PFSK-1 (cell line): Measurements from ENCODE around the gene CMTM4.

ENCODE experiments used
- FOXP2 ChIP-seq: optimal IDR thresholded peaks from 2 replicates; pipeline ENCODE3; 2011; ENCODE audit warnings: borderline replicate concordance, control low read depth, inconsistent platforms; ENCODE audit not compliant: insufficient read depth; ENCODE audit errors: extremely low read length, extremely low read depth
- POLR2AphosphoS5 ChIP-seq: IDR thresholded peaks from 2 replicates; pipeline ENCODE4 v1.6.1; 2012; ENCODE audit warnings: low read depth, mild to moderate bottlenecking, control low read depth, low read length, moderate library complexity
- SIN3A ChIP-seq: IDR thresholded peaks from 2 replicates; pipeline ENCODE4 v1.6.1; 2012; ENCODE audit warnings: mild to moderate bottlenecking, low read length, moderate library complexity, borderline replicate concordance; ENCODE audit not compliant: insufficient read depth
- TAF1 ChIP-seq: IDR thresholded peaks from 2 replicates; pipeline ENCODE4 v1.6.1; 2012; ENCODE audit warnings: low read length, control low read depth, borderline replicate concordance; ENCODE audit not compliant: insufficient read depth
- TF ChIP-seq, protein P1 (sequence below), 2 experiments: IDR thresholded peaks; 2 replicates each; pipeline versions ENCODE4 v1.6.1 to v1.8.0; 2011 to 2012; ENCODE audit warnings: low read depth in 2 of 2, low read length in 2 of 2, control low read depth in 1 of 2, inconsistent platforms in 1 of 2, mild to moderate bottlenecking in 1 of 2, moderate library complexity in 1 of 2; ENCODE audit not compliant: insufficient read depth in 1 of 2

The CMTM4 gene

DNA sequence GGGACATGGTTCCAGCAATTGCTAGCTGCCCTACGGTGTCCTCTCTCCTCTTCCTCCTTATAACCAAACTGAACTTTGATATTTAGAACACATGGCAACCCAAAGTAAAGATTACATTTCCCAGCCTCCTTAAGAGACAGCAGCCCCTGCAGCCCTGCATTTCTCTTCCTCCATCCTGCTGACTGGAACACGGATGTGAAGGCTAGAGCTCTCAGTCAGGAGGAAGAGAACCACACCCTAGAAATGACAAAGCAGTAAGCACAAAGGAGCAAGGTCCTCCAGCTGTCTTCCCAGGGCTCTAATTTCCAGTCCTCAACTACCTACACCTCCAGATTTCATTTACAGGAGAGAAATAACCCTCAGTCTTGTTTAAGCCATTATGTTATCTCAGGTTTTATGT is 44.0 kb upstream of the CMTM4 start:
- TF ChIP-seq POLR2AphosphoS5 (no peak), FOXP2 (no peak), SIN3A (no peak), TAF1 (no peak)
- TF ChIP-seq, protein P1, sequence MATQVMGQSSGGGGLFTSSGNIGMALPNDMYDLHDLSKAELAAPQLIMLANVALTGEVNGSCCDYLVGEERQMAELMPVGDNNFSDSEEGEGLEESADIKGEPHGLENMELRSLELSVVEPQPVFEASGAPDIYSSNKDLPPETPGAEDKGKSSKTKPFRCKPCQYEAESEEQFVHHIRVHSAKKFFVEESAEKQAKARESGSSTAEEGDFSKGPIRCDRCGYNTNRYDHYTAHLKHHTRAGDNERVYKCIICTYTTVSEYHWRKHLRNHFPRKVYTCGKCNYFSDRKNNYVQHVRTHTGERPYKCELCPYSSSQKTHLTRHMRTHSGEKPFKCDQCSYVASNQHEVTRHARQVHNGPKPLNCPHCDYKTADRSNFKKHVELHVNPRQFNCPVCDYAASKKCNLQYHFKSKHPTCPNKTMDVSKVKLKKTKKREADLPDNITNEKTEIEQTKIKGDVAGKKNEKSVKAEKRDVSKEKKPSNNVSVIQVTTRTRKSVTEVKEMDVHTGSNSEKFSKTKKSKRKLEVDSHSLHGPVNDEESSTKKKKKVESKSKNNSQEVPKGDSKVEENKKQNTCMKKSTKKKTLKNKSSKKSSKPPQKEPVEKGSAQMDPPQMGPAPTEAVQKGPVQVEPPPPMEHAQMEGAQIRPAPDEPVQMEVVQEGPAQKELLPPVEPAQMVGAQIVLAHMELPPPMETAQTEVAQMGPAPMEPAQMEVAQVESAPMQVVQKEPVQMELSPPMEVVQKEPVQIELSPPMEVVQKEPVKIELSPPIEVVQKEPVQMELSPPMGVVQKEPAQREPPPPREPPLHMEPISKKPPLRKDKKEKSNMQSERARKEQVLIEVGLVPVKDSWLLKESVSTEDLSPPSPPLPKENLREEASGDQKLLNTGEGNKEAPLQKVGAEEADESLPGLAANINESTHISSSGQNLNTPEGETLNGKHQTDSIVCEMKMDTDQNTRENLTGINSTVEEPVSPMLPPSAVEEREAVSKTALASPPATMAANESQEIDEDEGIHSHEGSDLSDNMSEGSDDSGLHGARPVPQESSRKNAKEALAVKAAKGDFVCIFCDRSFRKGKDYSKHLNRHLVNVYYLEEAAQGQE (IDR thresholded peaks at IDR 0.05; ENCODE audit: insufficient read depth in 1 of 2, low read depth in 2 of 2, low read length in 2 of 2) = no peak

DNA sequence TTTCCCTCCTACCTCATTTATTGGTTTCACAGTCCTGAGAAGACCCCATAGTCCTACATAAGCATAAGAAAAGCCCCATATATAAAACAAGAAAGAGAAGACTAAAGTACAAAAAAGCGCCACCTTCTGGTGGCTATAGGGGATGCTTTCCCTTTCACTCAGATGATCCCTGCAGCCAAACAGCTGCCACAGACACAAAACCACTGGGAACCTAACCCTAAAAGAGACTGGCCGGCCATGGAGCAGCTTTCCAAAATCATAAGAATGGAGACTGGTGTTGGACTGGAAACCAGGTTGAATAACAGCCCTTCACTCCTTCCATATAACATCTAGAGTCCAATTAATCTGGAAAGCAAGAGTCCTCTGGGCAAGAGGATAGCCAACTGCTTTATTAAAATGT is 43.5 kb upstream of the CMTM4 start:
- TF ChIP-seq FOXP2 (no peak), SIN3A (no peak), POLR2AphosphoS5 (no peak), TAF1 (no peak)
- TF ChIP-seq, protein P1 (IDR thresholded peaks at IDR 0.05; ENCODE audit: insufficient read depth in 1 of 2, low read depth in 2 of 2, low read length in 2 of 2) = no peak

- no peak for TF ChIP-seq TAF1
- TF ChIP-seq FOXP2 = no peak
- TF ChIP-seq SIN3A = no peak
- TF ChIP-seq POLR2AphosphoS5 = no peak
- TF ChIP-seq, protein P1 (IDR thresholded peaks at IDR 0.05; ENCODE audit: insufficient read depth in 1 of 2, low read depth in 2 of 2, low read length in 2 of 2) = no peak
These were observed 39.3 kb upstream of the CMTM4 start for GRCh38 chr16:66735891-66736290.

GRCh38 chr16:66731101-66731500 is 34.6 kb upstream of the CMTM4 start:
- TF ChIP-seq TAF1 (no peak), SIN3A (no peak), POLR2AphosphoS5 (no peak), FOXP2 (no peak)
- TF ChIP-seq, protein P1 (IDR thresholded peaks at IDR 0.05; ENCODE audit: insufficient read depth in 1 of 2, low read depth in 2 of 2, low read length in 2 of 2) = no peak

DNA sequence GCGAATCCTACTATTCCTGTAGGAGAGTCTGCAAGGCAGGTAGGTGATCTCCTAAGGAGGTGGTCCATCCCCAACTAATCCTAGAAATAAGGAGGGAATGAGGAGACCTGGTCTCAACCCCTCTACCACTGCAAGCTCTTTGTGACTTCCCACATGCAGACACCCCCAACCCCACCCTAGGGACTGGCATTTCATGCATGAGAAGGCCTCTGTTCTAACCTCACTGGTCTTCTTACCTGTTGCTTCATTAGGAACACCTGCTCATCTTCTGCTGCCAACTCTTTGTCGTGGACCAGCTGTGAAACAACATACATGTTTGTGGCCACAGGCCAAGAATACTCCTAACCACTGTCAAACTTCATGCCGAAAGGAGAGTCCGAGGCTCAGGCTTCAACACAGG is 32.3 kb upstream of the CMTM4 start:
- TF ChIP-seq TAF1 (no peak), SIN3A (no peak), POLR2AphosphoS5 (no peak), FOXP2 (no peak)
- TF ChIP-seq, protein P1 (IDR thresholded peaks at IDR 0.05; ENCODE audit: insufficient read depth in 1 of 2, low read depth in 2 of 2, low read length in 2 of 2) = no peak
